NCI-H2107 treated with DMSO at 0.1 percent for 48 hours (cell line): ENCODE results near the gene RRP8.
A peak's percentile ranks its signal among the peaks of the same experiment; 100 is the strongest.

Source experiments
- DNase-seq: peaks from one replicate; lab custom pipeline; 2025; ENCODE audit not compliant: unreplicated experiment; lab: John Stamatoyannopoulos, UW

RRP8 gene

GRCh38 chr11:6618117-6619003 lies 14.9 kb upstream of the RRP8 start:
- no peak for DNase-seq

GRCh38 chr11:6617315-6617781 lies 13.9 kb upstream of the RRP8 start:
- DNase-seq, result no peak

GRCh38 chr11:6616596-6617250 lies 13.3 kb upstream of the RRP8 start:
- DNase-seq, result no peak

- no peak for DNase-seq
These were observed 12.6 kb upstream of the RRP8 start for GRCh38 chr11:6615882-6616585.

GRCh38 chr11:6615046-6615445 lies 11.6 kb upstream of the RRP8 start:
- no peak for DNase-seq

- DNase-seq, result no peak
These were observed 11.0 kb upstream of the RRP8 start for GRCh38 chr11:6614446-6614845.

- DNase-seq, result no peak
These were observed 10.1 kb upstream of the RRP8 start for GRCh38 chr11:6613496-6613895.

GRCh38 chr11:6612213-6613041 lies 9.0 kb upstream of the RRP8 start, which contains the start of gene TAF10:
TSS of gene TAF10 (minus strand) at chr11:6612216. CDS start at chr11:6612189, 27 bp downstream.
- DNase-seq, result peak; percentile 88

- no peak for DNase-seq
These were observed 8.5 kb upstream of the RRP8 start for GRCh38 chr11:6611963-6612212.

GRCh38 chr11:6611092-6611962 lies 7.9 kb upstream of the RRP8 start:
- DNase-seq, result no peak

GRCh38 chr11:6610591-6610990 lies 7.2 kb upstream of the RRP8 start:
- no peak for DNase-seq

- no peak for DNase-seq
These were observed 6.1 kb upstream of the RRP8 start for GRCh38 chr11:6609502-6610015.

- DNase-seq, result no peak
These were observed 5.5 kb upstream of the RRP8 start for GRCh38 chr11:6608726-6609501.

- no peak for DNase-seq
These were observed 4.6 kb upstream of the RRP8 start for GRCh38 chr11:6608011-6608410.

GRCh38 chr11:6607190-6607795 lies 3.9 kb upstream of the RRP8 start:
- no peak for DNase-seq

GRCh38 chr11:6606471-6607189 lies 3.2 kb upstream of the RRP8 start:
- peak; percentile 6 for DNase-seq

- DNase-seq, result no peak
These were observed 1.4 kb upstream of the RRP8 start for GRCh38 chr11:6604790-6605189.

GRCh38 chr11:6604081-6604626 lies 738 bp upstream of the RRP8 start:
- DNase-seq, result no peak
